GM10266 (cell line): ENCODE data around the gene TSKS.

Experiments used
- DNase-seq: peaks from one replicate; pipeline ENCODE4 v3.0.0; 2012; ENCODE audit errors: extremely low spot score
- CTCF ChIP-seq: IDR thresholded peaks from 2 replicates; pipeline ENCODE4 v1.5.1; 2012; ENCODE audit warnings: mild to moderate bottlenecking, low read depth; ENCODE audit not compliant: control insufficient read depth, insufficient read depth; ENCODE audit errors: missing control alignments

Gene TSKS

GRCh38 chr19:49773663-49774350 lies 10.7 kb upstream of the TSKS start:
- DNase-seq, result no peak
- no peak for TF ChIP-seq CTCF

GRCh38 chr19:49772850-49773432 lies 9.8 kb upstream of the TSKS start:
- no peak for TF ChIP-seq CTCF

GRCh38 chr19:49771674-49772139 lies 8.6 kb upstream of the TSKS start:
- no peak for DNase-seq
- TF ChIP-seq CTCF, result no peak

More at GRCh38 chr19:49772850-49773432, 9.8 kb upstream of the TSKS start:
- no peak for DNase-seq

GRCh38 chr19:49770529-49770928 lies 7.4 kb upstream of the TSKS start:
- no peak for DNase-seq
- TF ChIP-seq CTCF, result no peak

- no peak for DNase-seq
These were observed 5.0 kb upstream of the TSKS start for GRCh38 chr19:49767967-49768581.

GRCh38 chr19:49767381-49767780 lies 4.3 kb upstream of the TSKS start:
- no peak for TF ChIP-seq CTCF
- DNase-seq, result no peak

More at GRCh38 chr19:49767967-49768581, 5.0 kb upstream of the TSKS start:
- TF ChIP-seq CTCF, result no peak

- TF ChIP-seq CTCF, result no peak
- DNase-seq, result no peak
These were observed 3.8 kb upstream of the TSKS start, which contains the start of gene AP2A1 for GRCh38 chr19:49766930-49767299. Gene AP2A1 (plus strand): TSS chr19:49767001. CDS start chr19:49767134, 133 bp downstream.
